Erythroblast (primary cell): ENCODE data around the gene UQCR11.

Source experiments
- GATA1 ChIP-seq: IDR thresholded peaks from 2 replicates; pipeline ENCODE4 v1.6.1; 2011; ENCODE audit warnings: low read depth, mild to moderate bottlenecking, control low read depth, low read length, moderate library complexity
- POLR2A ChIP-seq: IDR thresholded peaks from 2 replicates; pipeline ENCODE4 v1.6.1; 2011; ENCODE audit warnings: mild to moderate bottlenecking, low read length

- TF ChIP-seq POLR2A: no peak
- no peak for TF ChIP-seq GATA1
Measured at GRCh38 chr19:1549332-1549945, 55.8 kb downstream of the UQCR11 start.
